Panc1 (cell line): ENCODE results near the gene KAZALD1. TPM values are rescaled to one million over a fixed set of nuclear protein-coding genes. Genes with fewer than 3 reads are reported as not detected.
A peak's percentile ranks its signal among the peaks of the same experiment; 100 is the strongest.

Experiments used
- ATAC-seq: fragments of 200-7000 bp; cut with Tn5 transposase; 2 replicates; pipeline ENCODE4 v1.9.1; 2020; ENCODE audit warnings: mild to moderate bottlenecking, moderate library complexity
- BruUV-seq: library from RNA; stranded (reverse); fragments of 400-500 nt; replicated peaks from 2 replicates; lab custom pipeline; 2021; lab: Mats Ljungman, UMichigan
- CTCF ChIA-PET: fragments of 300-600 bp; sonication (Branson Sonifier 250); formaldehyde crosslinking; loops from one replicate; lab custom pipeline; 2022; ENCODE audit warnings: antibody characterized with exemption; lab: Charles Lee
- POLR2A ChIA-PET: fragments of 300-600 bp; sonication (Branson Sonifier 250); formaldehyde crosslinking; loops from one replicate; lab custom pipeline; 2022; ENCODE audit warnings: antibody characterized with exemption; lab: Charles Lee
- DNase-seq: peaks from one replicate; pipeline ENCODE4 v3.0.0-alpha.2; 2010; ENCODE audit warnings: low read depth, low spot score
- H3K27ac ChIP-seq: 2 replicates; pipeline ENCODE4 v1.5.1; 2011; ENCODE audit warnings: mild to moderate bottlenecking, low read length, inconsistent platforms
- H3K27me3 ChIP-seq: fragments of 200-500 bp; sonication (Bioruptor generic); 2 replicates; pipeline ENCODE4 v1.6.0; 2014; ENCODE audit warnings: low read length, inconsistent platforms; ENCODE audit not compliant: control insufficient read depth, insufficient read depth
- H3K36me3 ChIP-seq: fragments of 200-500 bp; sonication (Bioruptor generic); 2 replicates; pipeline ENCODE4 v1.5.1; 2014; ENCODE audit warnings: inconsistent platforms, mild to moderate bottlenecking, low read length, moderate library complexity; ENCODE audit not compliant: control insufficient read depth, insufficient read depth
- H3K4me1 ChIP-seq: 2 replicates; pipeline ENCODE4 v1.5.1; 2011; ENCODE audit warnings: inconsistent platforms, mild to moderate bottlenecking, low read length, moderate library complexity; ENCODE audit not compliant: control insufficient read depth, insufficient read depth
- H3K4me3 ChIP-seq, 2 experiments: 2 replicates each; pipeline ENCODE4 v1.5.1; 2011 to 2012; ENCODE audit warnings: low read depth in 2 of 2, low read length in 2 of 2, mild to moderate bottlenecking in 2 of 2, inconsistent platforms in 1 of 2, moderate library complexity in 1 of 2
- H3K9me3 ChIP-seq: fragments of 200-500 bp; sonication (Bioruptor generic); 2 replicates; pipeline ENCODE4 v1.5.1; 2014; ENCODE audit warnings: low read depth, mild to moderate bottlenecking, inconsistent platforms, low read length, moderate library complexity; ENCODE audit not compliant: control insufficient read depth, insufficient read depth
- POLR2AphosphoS5 ChIP-seq: IDR thresholded peaks from 2 replicates; pipeline ENCODE4 v1.6.1; 2012; ENCODE audit warnings: mild to moderate bottlenecking, low read depth, low read length, moderate library complexity
- SIN3A ChIP-seq: IDR thresholded peaks from 2 replicates; pipeline ENCODE4 v1.6.1; 2012; ENCODE audit warnings: low read depth, mild to moderate bottlenecking, low read length, moderate library complexity, borderline replicate concordance; ENCODE audit not compliant: insufficient read depth
- TCF7L2 ChIP-seq: IDR thresholded peaks from 2 replicates; pipeline ENCODE4 v1.6.1; 2011; ENCODE audit warnings: mild to moderate bottlenecking, low read depth, low read length, inconsistent platforms
- in situ Hi-C: cut with HindIII; loops from 2 replicates; pipeline ENCODE4 v1.10.0; 2016; ENCODE audit warnings: low sequenced_read_pairs, low pct_unique_long_range_greater_than_20kb
- intact Hi-C: fragments of 100-400 bp; cut with micrococcal nuclease; formaldehyde crosslinking; loops from one replicate; pipeline ENCODE4 v1.10.0; 2022; ENCODE audit not compliant: unreplicated experiment
- total RNA-seq: library from RNA; stranded (reverse); gene quantifications from one replicate; pipeline ENCODE4 v1.2.1, GENCODE V29; 2021; ENCODE audit not compliant: unreplicated experiment
- TF ChIP-seq, protein P1 (sequence below), 2 experiments: IDR thresholded peaks; 2 replicates each; pipeline ENCODE4 v1.6.1; 2011 to 2012; ENCODE audit warnings: low read depth in 2 of 2, control low read depth in 1 of 2, low read length in 1 of 2, mild to moderate bottlenecking in 1 of 2, moderate library complexity in 1 of 2; ENCODE audit not compliant: insufficient read depth in 1 of 2
- TF ChIP-seq, protein P2 (sequence below): fragments of 450-650 bp; IDR thresholded peaks from 2 replicates; pipeline ENCODE4 v1.5.1; 2017; ENCODE audit warnings: mild to moderate bottlenecking

The KAZALD1 gene
- total RNA-seq, 1 experiment from 2014 or later: 21.2 TPM

DNA sequence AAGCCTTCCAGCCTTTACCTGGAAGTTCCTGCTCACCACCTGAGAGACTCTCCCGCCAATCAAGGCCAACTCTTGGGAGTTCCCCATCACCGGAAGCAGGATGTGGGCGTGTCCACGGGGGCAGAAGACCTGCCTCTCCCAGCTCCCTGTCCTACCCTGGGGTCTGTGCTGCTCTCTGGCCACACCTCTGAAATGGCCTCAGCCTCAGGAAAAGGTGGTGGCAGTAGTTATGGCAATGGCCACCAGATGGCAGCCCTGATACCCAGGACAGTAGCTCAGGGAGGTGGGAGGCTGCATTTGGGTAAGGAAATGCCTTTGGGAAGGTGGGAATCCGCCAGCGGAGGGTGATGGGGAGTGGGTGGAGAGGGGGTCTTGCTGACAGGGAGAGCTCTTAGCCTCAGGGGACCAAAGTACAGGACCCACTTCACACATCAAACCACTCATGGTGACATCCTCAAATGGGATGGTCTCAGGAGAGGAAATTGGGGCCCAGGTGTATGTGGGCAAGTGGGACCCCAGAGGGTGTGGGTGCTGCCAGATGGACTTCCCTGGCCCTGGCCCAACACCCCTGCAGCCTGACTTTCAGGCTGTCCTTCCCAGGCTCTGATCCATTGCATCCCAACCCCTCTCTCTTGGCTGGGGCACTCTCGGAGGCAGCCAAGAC, 33.9 kb downstream of the KAZALD1 start:
- no peak for TF ChIP-seq SIN3A
- TF ChIP-seq, protein P1, sequence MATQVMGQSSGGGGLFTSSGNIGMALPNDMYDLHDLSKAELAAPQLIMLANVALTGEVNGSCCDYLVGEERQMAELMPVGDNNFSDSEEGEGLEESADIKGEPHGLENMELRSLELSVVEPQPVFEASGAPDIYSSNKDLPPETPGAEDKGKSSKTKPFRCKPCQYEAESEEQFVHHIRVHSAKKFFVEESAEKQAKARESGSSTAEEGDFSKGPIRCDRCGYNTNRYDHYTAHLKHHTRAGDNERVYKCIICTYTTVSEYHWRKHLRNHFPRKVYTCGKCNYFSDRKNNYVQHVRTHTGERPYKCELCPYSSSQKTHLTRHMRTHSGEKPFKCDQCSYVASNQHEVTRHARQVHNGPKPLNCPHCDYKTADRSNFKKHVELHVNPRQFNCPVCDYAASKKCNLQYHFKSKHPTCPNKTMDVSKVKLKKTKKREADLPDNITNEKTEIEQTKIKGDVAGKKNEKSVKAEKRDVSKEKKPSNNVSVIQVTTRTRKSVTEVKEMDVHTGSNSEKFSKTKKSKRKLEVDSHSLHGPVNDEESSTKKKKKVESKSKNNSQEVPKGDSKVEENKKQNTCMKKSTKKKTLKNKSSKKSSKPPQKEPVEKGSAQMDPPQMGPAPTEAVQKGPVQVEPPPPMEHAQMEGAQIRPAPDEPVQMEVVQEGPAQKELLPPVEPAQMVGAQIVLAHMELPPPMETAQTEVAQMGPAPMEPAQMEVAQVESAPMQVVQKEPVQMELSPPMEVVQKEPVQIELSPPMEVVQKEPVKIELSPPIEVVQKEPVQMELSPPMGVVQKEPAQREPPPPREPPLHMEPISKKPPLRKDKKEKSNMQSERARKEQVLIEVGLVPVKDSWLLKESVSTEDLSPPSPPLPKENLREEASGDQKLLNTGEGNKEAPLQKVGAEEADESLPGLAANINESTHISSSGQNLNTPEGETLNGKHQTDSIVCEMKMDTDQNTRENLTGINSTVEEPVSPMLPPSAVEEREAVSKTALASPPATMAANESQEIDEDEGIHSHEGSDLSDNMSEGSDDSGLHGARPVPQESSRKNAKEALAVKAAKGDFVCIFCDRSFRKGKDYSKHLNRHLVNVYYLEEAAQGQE (IDR thresholded peaks at IDR 0.05; ENCODE audit: insufficient read depth in 1 of 2, low read depth in 2 of 2, low read length in 1 of 2): 0 out of 4 replicates have a peak, but pooled peaks of 1 of the 2 experiments have one; percentile 42
- TF ChIP-seq TCF7L2: no peak
- TF ChIP-seq POLR2AphosphoS5: no peak
- TF ChIP-seq, protein P2, sequence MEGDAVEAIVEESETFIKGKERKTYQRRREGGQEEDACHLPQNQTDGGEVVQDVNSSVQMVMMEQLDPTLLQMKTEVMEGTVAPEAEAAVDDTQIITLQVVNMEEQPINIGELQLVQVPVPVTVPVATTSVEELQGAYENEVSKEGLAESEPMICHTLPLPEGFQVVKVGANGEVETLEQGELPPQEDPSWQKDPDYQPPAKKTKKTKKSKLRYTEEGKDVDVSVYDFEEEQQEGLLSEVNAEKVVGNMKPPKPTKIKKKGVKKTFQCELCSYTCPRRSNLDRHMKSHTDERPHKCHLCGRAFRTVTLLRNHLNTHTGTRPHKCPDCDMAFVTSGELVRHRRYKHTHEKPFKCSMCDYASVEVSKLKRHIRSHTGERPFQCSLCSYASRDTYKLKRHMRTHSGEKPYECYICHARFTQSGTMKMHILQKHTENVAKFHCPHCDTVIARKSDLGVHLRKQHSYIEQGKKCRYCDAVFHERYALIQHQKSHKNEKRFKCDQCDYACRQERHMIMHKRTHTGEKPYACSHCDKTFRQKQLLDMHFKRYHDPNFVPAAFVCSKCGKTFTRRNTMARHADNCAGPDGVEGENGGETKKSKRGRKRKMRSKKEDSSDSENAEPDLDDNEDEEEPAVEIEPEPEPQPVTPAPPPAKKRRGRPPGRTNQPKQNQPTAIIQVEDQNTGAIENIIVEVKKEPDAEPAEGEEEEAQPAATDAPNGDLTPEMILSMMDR: peak; percentile 96
- no peaks in the 10 kb centered on the region for H3K27me3 ChIP-seq
- H3K27ac ChIP-seq: no peak overlapping the region
- H3K36me3 ChIP-seq: no peaks in the 10 kb centered on the region
- no TSS peak for BruUV-seq
- H3K4me1 ChIP-seq: no peaks in the 10 kb centered on the region
- DNase-seq (peak; percentile 50), ATAC-seq (peak; percentile 87)
- H3K4me3 ChIP-seq: no peak overlapping the region
- intact Hi-C loops (loop anchor here (1.0 kb wide), 1 partner anchor 47 kb away; no protein-coding TSS in a partner anchor), in situ Hi-C loops (no loop called here)
- POLR2A ChIA-PET: interaction anchor here (0.7 to 1.1 kb wide), 3 partner anchors 35 to 47 kb away, joined by 3 to 6 read pairs (median 3); partner anchors contain the start of gene TLX1
- CTCF ChIA-PET: interaction anchor here (0.6 to 8.2 kb wide), 20 partner anchors 9 to 686 kb away, joined by 3 to 206 read pairs (median 5); partner anchors contain the start of gene KAZALD1
- no peaks in the 10 kb centered on the region for H3K9me3 ChIP-seq

DNA sequence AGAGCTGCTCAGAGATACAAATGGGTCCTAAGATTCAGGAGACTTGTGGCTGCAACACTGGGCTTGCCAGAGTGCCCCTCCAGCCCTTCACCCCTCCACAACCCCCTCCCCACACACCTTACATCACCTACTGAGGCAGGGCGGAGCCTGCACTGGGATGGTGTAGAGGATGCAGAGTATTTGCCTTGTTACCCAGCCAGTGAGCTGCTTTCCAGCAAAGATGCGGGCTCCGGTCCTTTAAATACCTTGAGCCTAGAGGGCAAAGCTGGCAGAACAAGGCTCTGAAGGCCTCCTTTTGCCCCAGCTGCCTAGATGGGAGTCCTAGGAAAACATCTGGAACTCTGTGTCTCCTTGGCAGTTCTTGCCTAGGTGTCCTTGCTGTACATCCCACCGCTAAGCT, 34.6 kb downstream of the KAZALD1 start:
- intact Hi-C loops: no loop called here
- no peak overlapping the region for H3K27ac ChIP-seq
- ChIA-PET CTCF (interaction anchor here (0.8 to 8.2 kb wide), 12 partner anchors 9 to 65 kb away, joined by 3 to 206 read pairs (median 6); no protein-coding TSS in a partner anchor), POLR2A (interaction anchor here (1.1 kb wide), 1 partner anchor 46 kb away, joined by 6 read pairs; no protein-coding TSS in a partner anchor)
- no TSS peak for BruUV-seq
- in situ Hi-C loops: no loop called here
- H3K4me3 ChIP-seq: no peak overlapping the region
- TF ChIP-seq, protein P1 (IDR thresholded peaks at IDR 0.05; ENCODE audit: insufficient read depth in 1 of 2, low read depth in 2 of 2, low read length in 1 of 2): no peak
- TF ChIP-seq, protein P2: no peak
- TF ChIP-seq TCF7L2: no peak
- TF ChIP-seq SIN3A: no peak
- TF ChIP-seq POLR2AphosphoS5: no peak
- DNase-seq (no peak), ATAC-seq (no peak)
- H3K9me3 ChIP-seq: no peaks in the 10 kb centered on the region
- no peaks in the 10 kb centered on the region for H3K27me3 ChIP-seq
- no peaks in the 10 kb centered on the region for H3K36me3 ChIP-seq
- H3K4me1 ChIP-seq: no peaks in the 10 kb centered on the region
